Hepatocyte (in vitro differentiated cells): Measurements from ENCODE around the gene SPOCD1. TPM values are rescaled to one million over a fixed set of nuclear protein-coding genes. Genes with fewer than 3 reads are reported as not detected.

Source experiments
- DNase-seq: peaks from one replicate; pipeline ENCODE4 v3.0.0-alpha.2; 2016; ENCODE audit warnings: low spot score
- H2AFZ ChIP-seq: fragments of 200-600 bp; sonication (generic); 2 replicates; pipeline ENCODE4 v1.6.0; 2016; ENCODE audit warnings: antibody characterized with exemption, mild to moderate bottlenecking
- H3K27ac ChIP-seq: fragments of 200-600 bp; sonication (generic); 2 replicates; pipeline ENCODE4 v1.5.1; 2016; ENCODE audit warnings: mild to moderate bottlenecking
- H3K27me3 ChIP-seq: fragments of 200-600 bp; sonication (generic); 2 replicates; pipeline ENCODE4 v1.6.1; 2016
- H3K36me3 ChIP-seq: fragments of 200-600 bp; sonication (generic); replicated peaks from 2 replicates; pipeline ENCODE4 v1.5.1; 2016; ENCODE audit warnings: low read depth; ENCODE audit not compliant: insufficient read depth
- H3K4me1 ChIP-seq: fragments of 200-600 bp; sonication (generic); 2 replicates; pipeline ENCODE4 v1.5.1; 2016; ENCODE audit warnings: mild to moderate bottlenecking, moderate library complexity; ENCODE audit not compliant: insufficient read depth
- H3K4me2 ChIP-seq: fragments of 200-600 bp; sonication (generic); 2 replicates; pipeline ENCODE4 v1.6.0; 2016
- H3K4me3 ChIP-seq: fragments of 200-600 bp; sonication (generic); 2 replicates; pipeline ENCODE4 v1.5.1; 2016; ENCODE audit warnings: mild to moderate bottlenecking
- H3K79me2 ChIP-seq: fragments of 200-600 bp; sonication (generic); 2 replicates; pipeline ENCODE4 v1.6.0; 2017; ENCODE audit warnings: mild to moderate bottlenecking
- H3K9me2 ChIP-seq: fragments of 200-600 bp; sonication (generic); replicated peaks from 2 replicates; pipeline ENCODE4 v1.6.0; 2017; ENCODE audit warnings: mild to moderate bottlenecking; ENCODE audit not compliant: insufficient read depth
- H3K9me3 ChIP-seq: fragments of 200-600 bp; sonication (generic); 2 replicates; pipeline ENCODE4 v1.5.1; 2016; ENCODE audit warnings: low read depth, mild to moderate bottlenecking
- H4K20me1 ChIP-seq: fragments of 200-600 bp; sonication (generic); 2 replicates; pipeline ENCODE4 v1.6.0; 2016; ENCODE audit warnings: mild to moderate bottlenecking; ENCODE audit not compliant: insufficient read depth, poor library complexity, severe bottlenecking
- CTCF ChIP-seq: fragments of 200-600 bp; sonication (generic); IDR thresholded peaks from 2 replicates; pipeline ENCODE4 v1.5.1; 2016; ENCODE audit warnings: antibody characterized with exemption, mild to moderate bottlenecking; ENCODE audit not compliant: poor library complexity
- EZH2 ChIP-seq: fragments of 200-600 bp; sonication (generic); IDR thresholded peaks from 2 replicates; pipeline ENCODE4 v1.6.1; 2016; ENCODE audit warnings: antibody characterized with exemption, mild to moderate bottlenecking, borderline replicate concordance
- EZH2phosphoT487 ChIP-seq: fragments of 200-600 bp; sonication (generic); IDR thresholded peaks from one replicate; pipeline ENCODE4 v1.6.1; 2018; ENCODE audit warnings: antibody characterized with exemption, mild to moderate bottlenecking, low read depth, moderate library complexity; ENCODE audit not compliant: unreplicated experiment, severe bottlenecking
- WGBS: methylation state at CpG from one replicate; pipeline ENCODE4 v1.1.6; 2016; ENCODE audit warnings: low lambda C conversion rate; ENCODE audit errors: missing lambda C conversion rate; 5-methylcytosine and 5-hydroxymethylcytosine counted together
- polyA plus RNA-seq: library from polyadenylated mRNA; unstranded; fragments of >200 nt; fragmentation: Nextera tagmentation; extraction: Ambion mirVana; gene quantifications from 2 replicates; pipeline ENCODE4 v1.2.1, GENCODE V29; 2016
- total RNA-seq: library from RNA; depleted of rRNA; stranded (reverse); fragments of >200 nt; gene quantifications from 2 replicates; pipeline ENCODE4 v1.2.3, GENCODE V29; 2014

SPOCD1 gene
- total and polyA plus RNA-seq, 2 experiments from 2014 or later: 1.4 to 2.8 TPM

DNA sequence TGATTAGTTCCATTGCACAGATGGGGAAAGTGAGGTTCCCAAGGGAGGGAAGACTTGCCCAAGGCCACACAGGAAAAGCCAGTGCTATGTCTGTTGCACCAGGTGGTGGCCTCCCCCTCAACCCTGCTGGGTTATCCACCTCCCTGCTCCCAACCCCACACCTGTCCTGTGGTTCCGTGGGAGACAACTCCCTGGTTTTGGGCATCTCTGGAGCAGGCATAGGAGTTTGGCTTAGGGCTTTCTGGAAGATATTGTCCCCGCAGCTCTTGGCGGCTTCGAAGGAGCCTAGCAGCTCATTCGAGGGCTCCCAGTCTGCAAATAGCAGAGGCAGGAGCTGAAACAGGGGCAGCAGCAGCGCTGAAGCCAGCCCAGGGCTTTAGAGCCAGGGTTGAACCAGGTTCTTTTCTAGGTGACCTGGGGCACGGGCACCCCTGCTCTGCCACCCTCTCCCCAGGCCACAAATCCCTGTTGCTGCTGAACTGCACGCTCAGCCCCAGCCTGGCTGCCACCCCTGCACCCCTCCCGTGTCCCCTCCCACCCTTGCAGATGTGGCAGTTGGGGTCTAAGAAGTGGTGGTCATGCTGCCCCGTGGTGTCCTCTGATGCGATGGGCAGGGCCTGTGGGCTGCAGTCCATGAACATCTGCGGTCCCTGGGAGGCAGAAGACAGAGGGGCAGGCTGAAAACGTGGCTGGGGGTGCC lies 22.1 kb downstream of the SPOCD1 start:
- Histone ChIP-seq H2AFZ (no peak overlapping the region), H3K27ac (no peak overlapping the region), H3K9me2 (no peaks in the 10 kb centered on the region), H4K20me1 (no peaks in the 10 kb centered on the region), H3K4me1 (peaks cover 4% of the 10 kb centered on the region), H3K27me3 (no peaks in the 10 kb centered on the region), H3K4me3 (no peak overlapping the region), H3K79me2 (no peaks in the 10 kb centered on the region), H3K9me3 (no peaks in the 10 kb centered on the region), H3K4me2 (no peak overlapping the region), H3K36me3 (no peaks in the 10 kb centered on the region)
- no peak for DNase-seq
- TF ChIP-seq CTCF: no peak
- no peak for TF ChIP-seq EZH2phosphoT487
- TF ChIP-seq EZH2: no peak
- WGBS: 85% methylated on average over 13 of the region's 13 CpGs

- H3K36me3 ChIP-seq: no peaks in the 10 kb centered on the region
Observed at GRCh38 chr1:31793086-31793485, 22.7 kb downstream of the SPOCD1 start.

DNA sequence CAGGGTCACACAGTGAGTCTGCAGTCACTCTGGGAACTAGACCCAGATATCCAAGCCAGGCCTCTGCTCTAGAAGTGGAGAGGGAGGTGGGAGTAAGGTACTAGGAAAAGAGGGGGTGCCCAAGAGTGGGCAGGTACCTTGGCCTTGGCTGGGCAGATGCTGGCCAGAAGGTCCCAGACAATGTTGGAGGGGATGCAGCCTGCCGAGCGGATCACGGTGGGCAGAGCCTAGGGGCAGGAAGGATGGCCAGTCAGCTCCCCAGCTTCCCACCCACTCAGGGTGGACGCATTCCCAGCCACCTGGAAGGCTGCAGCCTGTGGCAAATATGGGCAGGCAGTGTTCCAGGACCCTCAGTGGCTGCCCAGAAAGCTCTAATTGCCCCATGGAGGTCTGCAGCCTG lies 23.3 kb downstream of the SPOCD1 start:
- H3K4me1 ChIP-seq: no peaks in the 10 kb centered on the region
- no peaks in the 10 kb centered on the region for H3K79me2 ChIP-seq
- H3K9me2 ChIP-seq: no peaks in the 10 kb centered on the region
- TF ChIP-seq EZH2phosphoT487 (no peak), EZH2 (no peak), CTCF (no peak)
- H3K36me3 ChIP-seq: no peaks in the 10 kb centered on the region
- DNase-seq: no peak
- no peaks in the 10 kb centered on the region for H3K27me3 ChIP-seq
- no peak overlapping the region for H3K4me3 ChIP-seq
- H3K27ac ChIP-seq: no peak overlapping the region
- 86% methylated on average over 3 of the region's 4 CpGs for WGBS
- H2AFZ ChIP-seq: no peak overlapping the region
- H3K9me3 ChIP-seq: no peaks in the 10 kb centered on the region
- no peak overlapping the region for H3K4me2 ChIP-seq
- H4K20me1 ChIP-seq: no peaks in the 10 kb centered on the region

More at GRCh38 chr1:31793086-31793485, 22.7 kb downstream of the SPOCD1 start:
- Histone ChIP-seq H4K20me1 (no peaks in the 10 kb centered on the region), H3K4me1 (no peaks in the 10 kb centered on the region), H3K9me3 (no peaks in the 10 kb centered on the region), H3K4me3 (no peak overlapping the region), H3K4me2 (no peak overlapping the region), H3K9me2 (no peaks in the 10 kb centered on the region), H3K79me2 (no peaks in the 10 kb centered on the region), H3K27ac (no peak overlapping the region), H2AFZ (no peak overlapping the region), H3K27me3 (no peaks in the 10 kb centered on the region)
- WGBS: 89% methylated on average over 6 of the region's 6 CpGs
- no peak for DNase-seq
- TF ChIP-seq CTCF (no peak), EZH2 (no peak), EZH2phosphoT487 (no peak)
